Natural killer cell (primary cell): ENCODE data around the gene NPC2. TPM values are rescaled to one million over a fixed set of nuclear protein-coding genes. Genes with fewer than 3 reads are reported as not detected.

ENCODE experiments used
- ATAC-seq, 3 donors: fragments of 150-1000 bp in 2 of 3; fragments of 200-7000 bp in 1 of 3; cut with Tn5 transposase; 1 replicate in 1 of 3; 2 replicates in 2 of 3; pipeline ENCODE4 v1.10.0; 2021; ENCODE audit warnings: mild to moderate bottlenecking in 2 of 3, moderate library complexity in 2 of 3
- DNase-seq, 2 donors: peaks; one replicate each; pipeline versions ENCODE4 v3.0.0 to v3.0.0-alpha.2; 2013 to 2021; ENCODE audit warnings: mixed read lengths in 1 of 2
- H3K27ac ChIP-seq: one replicate; pipeline ENCODE4 v1.5.1; 2013; ENCODE audit warnings: mild to moderate bottlenecking, low read length
- H3K27me3 ChIP-seq: one replicate; pipeline ENCODE4 v1.6.1; 2013; ENCODE audit warnings: low read length; ENCODE audit not compliant: control insufficient read depth, insufficient read depth
- H3K36me3 ChIP-seq: one replicate; pipeline ENCODE4 v1.6.1; 2013; ENCODE audit warnings: low read length; ENCODE audit not compliant: control insufficient read depth, insufficient read depth
- H3K4me1 ChIP-seq: one replicate; pipeline ENCODE4 v1.6.1; 2013; ENCODE audit warnings: low read length; ENCODE audit not compliant: control insufficient read depth, insufficient read depth
- H3K4me3 ChIP-seq: one replicate; pipeline ENCODE4 v1.5.1; 2013; ENCODE audit warnings: low read length
- H3K9me3 ChIP-seq: one replicate; pipeline ENCODE4 v1.6.1; 2013; ENCODE audit warnings: low read length; ENCODE audit not compliant: control insufficient read depth, insufficient read depth
- H3K27ac Mint-ChIP-seq, 2 donors: one replicate each; pipeline ENCODE4 v1.8.0; 2022; ENCODE audit warnings: mild to moderate bottlenecking in 2 of 2, mixed read lengths in 2 of 2, moderate library complexity in 1 of 2
- H3K27me3 Mint-ChIP-seq, 2 donors: one replicate each; pipeline ENCODE4 v1.8.0; 2022; ENCODE audit warnings: low read depth in 2 of 2, mixed read lengths in 2 of 2
- H3K36me3 Mint-ChIP-seq: one replicate; pipeline ENCODE4 v1.8.0; 2022; ENCODE audit warnings: mixed read lengths
- H3K4me1 Mint-ChIP-seq, 2 donors: one replicate each; pipeline ENCODE4 v1.8.0; 2022; ENCODE audit warnings: mixed read lengths in 2 of 2
- H3K4me3 Mint-ChIP-seq: one replicate; pipeline ENCODE4 v1.8.0; 2022; ENCODE audit warnings: mild to moderate bottlenecking, moderate library complexity, mixed read lengths
- H3K9me3 Mint-ChIP-seq, 2 donors: one replicate each; pipeline ENCODE4 v1.8.0; 2022; ENCODE audit warnings: mixed read lengths in 2 of 2
- WGBS: methylation state at CpG from one replicate; pipeline ENCODE4 v1.1.7; 2013; ENCODE audit warnings: missing lambda C conversion rate; ENCODE audit not compliant: insufficient coverage; 5-methylcytosine and 5-hydroxymethylcytosine counted together
- intact Hi-C: fragments of 100-400 bp; cut with micrococcal nuclease; formaldehyde crosslinking; loops from one replicate; pipeline ENCODE4 v1.14.2; 2022
- total RNA-seq, 4 donors: library from RNA; stranded (reverse); fragments of 120-200 nt in 1 of 4; gene quantifications; one replicate each; pipeline versions ENCODE4 v1.2.3 to v1.2.4, GENCODE V29; 2013 to 2022
- TF ChIP-seq, protein P1 (sequence below): fragments of 200-600 bp; IDR thresholded peaks from one replicate; pipeline ENCODE4 v1.8.0; 2022; ENCODE audit warnings: antibody characterized with exemption

Gene NPC2
- total RNA-seq, 3 donors from 2014 or later (not counting 1 experiment from before 2014, with no cell fraction given), result 33.2 to 53.6 (median 33.5) TPM

DNA sequence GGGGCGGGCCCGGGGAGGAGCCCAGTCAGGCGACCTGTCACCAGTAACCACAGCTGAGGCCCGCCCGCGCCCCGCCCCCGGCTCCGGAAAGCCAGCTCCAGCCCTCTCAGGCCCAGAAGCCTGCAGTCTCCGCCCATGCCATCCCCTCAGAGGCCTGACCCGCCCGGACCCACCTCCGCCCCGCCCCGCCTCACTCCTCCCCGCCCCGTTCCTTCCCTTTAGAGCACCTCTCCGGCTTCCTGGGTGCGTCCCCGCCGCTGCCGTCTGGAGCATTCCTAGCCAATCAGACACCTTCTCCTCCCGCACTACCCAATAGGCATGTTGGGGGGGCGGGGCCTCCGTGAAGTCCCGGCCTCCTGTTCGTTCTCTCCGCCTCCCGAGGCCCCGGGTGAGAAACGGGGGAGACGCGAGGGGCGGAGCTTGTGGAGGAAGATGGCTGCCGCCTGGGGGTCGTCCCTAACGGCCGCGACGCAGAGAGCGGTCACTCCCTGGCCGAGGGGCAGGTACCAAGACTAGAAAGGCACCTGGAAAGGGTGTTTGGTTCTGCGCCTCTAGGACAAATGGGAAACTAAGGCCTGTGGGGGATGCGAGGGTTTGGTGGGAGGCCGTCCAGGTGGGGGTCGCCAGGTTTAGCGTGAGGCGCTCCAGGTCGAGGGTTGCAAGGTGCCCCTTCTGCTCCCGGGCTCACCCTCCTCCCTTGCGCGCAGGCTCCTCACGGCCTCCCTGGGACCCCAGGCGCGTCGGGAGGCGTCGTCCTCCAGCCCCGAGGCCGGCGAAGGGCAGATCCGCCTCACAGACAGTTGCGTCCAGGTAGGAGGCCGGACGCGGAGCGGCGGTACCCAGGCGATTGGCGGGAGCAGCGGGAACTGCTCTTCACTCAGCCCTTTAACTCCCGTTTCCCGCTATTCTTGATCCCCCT lies 497 bp upstream of the NPC2 start, which contains the start of gene ISCA2:
ISCA2 (plus strand) TSS at position 423 of the 919 bp plus-strand sequence; CDS start at position 433, 10 bp downstream.
- no peak within 1 kb of the TSS for H3K4me3 Mint-ChIP-seq

DNA sequence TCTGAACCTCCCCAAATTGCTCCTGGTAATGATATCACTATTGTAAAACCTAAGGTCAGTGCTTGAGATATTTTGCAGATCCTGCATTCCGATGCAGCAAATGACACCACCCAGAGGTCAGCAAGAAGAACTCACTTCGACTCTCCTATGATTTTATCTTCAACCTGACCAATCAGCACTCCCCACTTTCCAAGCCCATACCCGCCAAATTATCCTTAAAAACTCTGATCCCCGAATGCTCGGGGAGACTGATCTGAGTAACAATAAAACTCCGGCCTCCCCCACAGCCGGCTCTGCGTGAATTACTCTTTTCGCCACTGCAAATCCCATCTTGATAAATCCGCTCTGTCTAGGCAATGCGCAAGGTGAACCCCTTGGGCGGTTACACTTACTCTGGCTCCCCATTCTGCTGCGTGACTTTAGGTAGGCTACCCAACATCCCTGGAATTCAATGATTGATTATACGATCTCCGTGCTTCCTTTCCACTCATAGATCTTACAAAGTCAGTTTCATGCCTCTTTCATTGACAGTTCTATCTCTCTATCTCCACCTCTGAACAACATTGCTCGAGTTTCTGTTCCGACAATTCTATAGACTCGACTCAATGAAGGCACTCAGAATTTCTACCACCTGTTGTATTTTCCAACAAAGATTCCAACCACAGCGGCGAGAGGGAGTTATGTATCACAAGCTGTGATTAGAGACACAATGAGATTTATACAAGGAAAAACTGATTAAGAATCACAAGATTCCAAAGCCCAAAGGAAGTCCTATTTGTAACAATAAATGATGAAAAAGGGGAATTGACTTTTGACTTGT lies 939 bp downstream of the NPC2 start:
- Mint-ChIP-seq H3K4me3 (no peak overlapping the region), H3K27ac (no peak overlapping the region), H3K27me3 (no peaks in the 10 kb centered on the region), H3K4me1 (peaks cover 16 to 17% of the 10 kb centered on the region in 2 donors), H3K36me3 (no peaks in the 10 kb centered on the region), H3K9me3 (no peaks in the 10 kb centered on the region)
- intact Hi-C loops, result loop anchor here (1.0 to 10.0 kb wide), 6 partner anchors 127 to 407 kb away; partner anchors contain the start of genes ABCD4, ALDH6A1, AREL1 and FCF1
- DNase-seq (peak in 1 of 2 donors; percentile 47), ATAC-seq (no peak)
- 2% methylated on average over 18 of the region's 20 CpGs for WGBS
- Histone ChIP-seq H3K27ac (peak overlapping the region; percentile 10), H3K9me3 (no peaks in the 10 kb centered on the region), H3K36me3 (no peaks in the 10 kb centered on the region), H3K27me3 (no peaks in the 10 kb centered on the region), H3K4me1 (peaks cover 18% of the 10 kb centered on the region), H3K4me3 (peak overlapping the region; percentile 92)
- TF ChIP-seq, protein P1, sequence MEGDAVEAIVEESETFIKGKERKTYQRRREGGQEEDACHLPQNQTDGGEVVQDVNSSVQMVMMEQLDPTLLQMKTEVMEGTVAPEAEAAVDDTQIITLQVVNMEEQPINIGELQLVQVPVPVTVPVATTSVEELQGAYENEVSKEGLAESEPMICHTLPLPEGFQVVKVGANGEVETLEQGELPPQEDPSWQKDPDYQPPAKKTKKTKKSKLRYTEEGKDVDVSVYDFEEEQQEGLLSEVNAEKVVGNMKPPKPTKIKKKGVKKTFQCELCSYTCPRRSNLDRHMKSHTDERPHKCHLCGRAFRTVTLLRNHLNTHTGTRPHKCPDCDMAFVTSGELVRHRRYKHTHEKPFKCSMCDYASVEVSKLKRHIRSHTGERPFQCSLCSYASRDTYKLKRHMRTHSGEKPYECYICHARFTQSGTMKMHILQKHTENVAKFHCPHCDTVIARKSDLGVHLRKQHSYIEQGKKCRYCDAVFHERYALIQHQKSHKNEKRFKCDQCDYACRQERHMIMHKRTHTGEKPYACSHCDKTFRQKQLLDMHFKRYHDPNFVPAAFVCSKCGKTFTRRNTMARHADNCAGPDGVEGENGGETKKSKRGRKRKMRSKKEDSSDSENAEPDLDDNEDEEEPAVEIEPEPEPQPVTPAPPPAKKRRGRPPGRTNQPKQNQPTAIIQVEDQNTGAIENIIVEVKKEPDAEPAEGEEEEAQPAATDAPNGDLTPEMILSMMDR, result peak; percentile 10

More for the DNA sequence above, 497 bp upstream of the NPC2 start, which contains the start of gene ISCA2:
- Mint-ChIP-seq H3K4me1 (peaks cover 16 to 17% of the 10 kb centered on the region in 2 donors), H3K9me3 (no peaks in the 10 kb centered on the region), H3K27ac (no peak within 1 kb of the TSS), H3K27me3 (no peaks in the 10 kb centered on the region), H3K36me3 (no peaks in the 10 kb centered on the region)
- no peaks in the 10 kb centered on the region for H3K9me3 ChIP-seq
- peak within 1 kb of the TSS; percentile 92 for H3K4me3 ChIP-seq
- ATAC-seq (peak; percentile 88 to 97 (median 91)), DNase-seq (peak; percentile 98 to 99)
- peak within 1 kb of the TSS; percentile 65 for H3K27ac ChIP-seq
- no peaks in the 10 kb centered on the region for H3K27me3 ChIP-seq
- TF ChIP-seq, protein P1, result no peak
- under 1% methylated on average over 71 of the region's 73 CpGs for WGBS
- H3K36me3 ChIP-seq, result no peaks in the 10 kb centered on the region
- intact Hi-C loops, result loop anchor here (1.0 to 10.0 kb wide), 6 partner anchors 125 to 509 kb away; partner anchors contain the start of genes ABCD4, ALDH6A1, AREL1 and EIF2B2
- peaks cover 18% of the 10 kb centered on the region for H3K4me1 ChIP-seq

DNA sequence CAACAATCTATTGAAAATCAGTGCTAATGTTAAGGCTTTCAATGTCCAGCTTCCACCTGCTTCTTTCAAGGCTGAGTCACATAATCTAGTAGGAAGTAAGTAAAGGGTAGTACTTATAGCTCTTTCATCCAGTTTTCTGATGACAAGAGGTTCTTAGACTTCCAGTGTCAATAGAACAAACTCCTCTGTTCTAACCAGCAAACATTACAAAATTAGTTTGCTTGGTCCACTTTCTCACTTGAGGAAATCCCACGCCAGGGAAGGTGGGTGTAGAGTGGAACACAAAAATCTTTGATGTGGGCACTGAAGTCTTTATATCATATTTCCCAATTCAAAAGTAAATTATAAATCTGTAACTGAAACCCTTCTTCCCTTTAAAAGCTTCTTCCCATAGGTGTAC lies 2.6 kb downstream of the NPC2 start:
- no peaks in the 10 kb centered on the region for H3K9me3 ChIP-seq
- Mint-ChIP-seq H3K4me3 (no peak overlapping the region), H3K36me3 (no peaks in the 10 kb centered on the region), H3K4me1 (peaks cover 14 to 16% of the 10 kb centered on the region in 2 donors), H3K27ac (no peak overlapping the region), H3K27me3 (no peaks in the 10 kb centered on the region), H3K9me3 (no peaks in the 10 kb centered on the region)
- H3K4me1 ChIP-seq, result peaks cover 18% of the 10 kb centered on the region
- no peak for DNase-seq
- no peaks in the 10 kb centered on the region for H3K36me3 ChIP-seq
- H3K4me3 ChIP-seq, result no peak overlapping the region
- no CpG with 5 or more reads among the region's 1 CpG for WGBS
- intact Hi-C loops, result loop anchor here (10.0 kb wide), 1 partner anchor 274 kb away; the partner anchor contains the start of gene YLPM1
- no peaks in the 10 kb centered on the region for H3K27me3 ChIP-seq
- H3K27ac ChIP-seq, result no peak overlapping the region
- TF ChIP-seq, protein P1, result no peak
- ATAC-seq, result no peak
